Measurements from ENCODE around the gene GPATCH2L.

GPATCH2L gene

DNA sequence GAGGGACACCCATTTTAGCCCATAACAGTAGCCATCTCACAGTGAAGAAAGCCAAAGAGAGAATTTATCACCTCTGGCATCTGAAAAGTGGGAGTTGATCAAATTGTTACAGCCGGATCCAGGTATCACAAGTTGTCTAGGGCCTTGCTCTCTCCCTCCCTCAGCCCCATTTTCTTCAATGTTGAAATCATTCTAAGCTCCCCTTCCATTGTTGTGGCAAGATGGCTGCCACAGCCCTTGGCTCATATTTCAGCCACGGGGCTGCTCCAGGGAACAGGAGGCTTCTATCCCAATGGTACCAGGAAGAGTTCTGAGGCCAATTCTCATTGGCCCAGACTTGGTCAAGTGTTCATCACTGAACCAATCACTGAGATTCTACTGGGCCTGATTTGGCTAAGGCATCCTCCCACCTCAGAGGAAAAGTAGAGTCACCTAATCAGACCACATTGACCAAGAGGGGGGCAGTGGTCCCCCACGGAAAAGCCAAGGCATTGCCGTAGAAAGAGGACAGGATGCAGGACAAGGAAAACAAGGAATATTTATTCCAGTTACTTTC lies 106.2 kb downstream of the GPATCH2L start:
- no peak for DNase-seq

GRCh38 chr14:76259029-76259735 lies 107.5 kb downstream of the GPATCH2L start:
- no peak for DNase-seq

DNA sequence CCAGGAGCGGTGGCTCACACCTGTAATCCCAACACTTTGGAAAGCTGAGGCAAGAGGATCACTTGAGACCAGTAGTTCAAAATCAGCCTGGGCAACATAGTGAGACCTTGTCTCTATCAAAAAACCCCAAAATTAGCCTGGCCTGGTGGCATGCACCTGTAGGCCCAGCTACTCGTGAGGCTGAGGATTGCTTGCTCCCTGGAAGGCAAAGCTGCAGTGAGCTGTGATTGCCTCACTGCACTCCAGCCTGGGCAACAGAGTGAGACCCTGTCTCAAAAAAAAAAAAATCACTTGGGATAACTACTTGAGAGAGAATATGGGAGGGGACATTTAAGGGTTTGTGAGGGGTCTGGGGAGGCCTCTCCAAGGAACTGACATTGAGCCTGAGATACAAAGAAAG lies 109.0 kb downstream of the GPATCH2L start:
- no peak for DNase-seq

DNA sequence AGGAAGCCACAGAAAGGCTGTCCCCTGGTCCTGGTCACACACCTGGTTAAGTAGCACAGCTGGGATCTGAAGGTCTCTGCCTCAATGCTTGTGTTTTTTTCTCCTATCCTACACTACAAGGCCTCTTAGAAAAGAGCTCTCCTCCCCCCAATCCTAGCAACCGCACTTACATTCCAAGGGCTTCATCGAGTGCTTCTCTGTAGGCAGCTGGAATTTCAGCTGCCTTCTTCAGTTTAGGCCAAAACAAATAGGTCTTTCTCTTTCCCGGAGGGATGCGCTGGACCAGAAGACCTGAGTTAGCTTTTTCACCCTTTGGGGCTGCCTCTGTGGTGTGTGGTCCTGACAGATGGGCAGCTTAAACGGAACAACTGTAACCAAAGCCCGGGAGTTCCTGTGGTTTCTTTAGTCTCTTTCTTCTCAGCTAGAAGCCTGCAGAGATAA lies 109.7 kb downstream of the GPATCH2L start:
- no peak for DNase-seq

GRCh38 chr14:76262641-76263040 lies 110.9 kb downstream of the GPATCH2L start:
- no peak for DNase-seq
